HG02642 (cell line): ENCODE results near the gene USP7.
"Not testable (repeated sequence)": the region's sequence is repeated elsewhere in the genome, so short reads cannot be mapped to it uniquely, and the experiment has no call there.

ENCODE experiments used
- ATAC-seq: cut with Tn5 transposase; IDR thresholded peaks from one replicate; pipeline ENCODE4 v1.9.1; 2021; ENCODE audit warnings: mild to moderate bottlenecking; ENCODE audit not compliant: unreplicated experiment, poor library complexity

Gene USP7

GRCh38 chr16:8886593-8887430, 76.9 kb downstream of the USP7 start:
- ATAC-seq: no peak

DNA sequence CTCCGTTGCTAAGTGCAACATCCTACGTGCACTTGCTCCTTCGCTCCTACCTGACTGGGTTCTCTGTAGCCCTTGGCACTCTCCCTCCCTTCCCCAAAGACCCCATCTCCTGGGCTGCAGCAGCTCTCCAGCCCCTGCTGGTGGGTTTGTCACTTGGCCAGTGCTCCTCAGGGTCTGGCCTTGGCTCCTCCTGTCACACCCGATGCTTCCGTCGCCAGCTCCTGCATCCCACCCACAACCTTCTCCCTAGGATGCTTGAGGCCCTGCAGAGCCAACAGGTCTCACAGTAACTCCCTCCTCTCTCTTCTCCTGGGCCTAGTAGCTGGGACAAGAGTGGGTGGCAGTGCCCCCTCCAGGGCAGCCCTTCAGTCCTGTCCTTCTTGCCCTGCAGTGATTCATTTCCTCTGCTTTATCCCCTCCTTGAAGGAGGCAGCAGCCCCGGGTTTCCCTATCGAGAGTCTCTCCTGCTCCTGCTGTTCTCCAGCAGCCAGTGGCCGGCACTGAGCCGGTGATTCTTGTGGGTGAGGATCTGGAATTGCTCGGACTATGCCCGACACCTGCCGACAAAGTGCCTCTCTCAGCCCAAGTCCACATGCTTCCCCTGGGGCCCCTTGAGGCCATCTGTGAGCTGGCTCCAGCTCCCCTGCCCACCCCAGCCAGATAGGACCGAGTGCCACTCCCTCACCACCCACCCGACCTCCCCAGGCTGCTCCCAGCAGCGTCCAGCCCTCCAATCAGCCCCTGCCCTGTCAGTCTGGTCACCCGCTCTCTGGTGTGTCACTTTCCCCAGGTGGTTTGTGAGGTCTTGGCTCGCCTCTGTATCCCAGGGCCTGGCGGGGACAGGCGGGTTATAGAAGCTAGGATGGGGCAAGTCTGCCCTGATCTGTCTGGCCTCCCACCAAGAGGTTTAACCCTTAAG, 77.8 kb downstream of the USP7 start:
- ATAC-seq: no peak

- no peak for ATAC-seq
These were observed 80.9 kb downstream of the USP7 start for GRCh38 chr16:8882725-8883377.

GRCh38 chr16:8882041-8882617, 81.6 kb downstream of the USP7 start, which contains the start of gene LITAFD:
Gene LITAFD, plus strand, starts transcription at chr16:8882351. Its CDS starts 2,005 bp downstream, at chr16:8884356.
- ATAC-seq: no peak

DNA sequence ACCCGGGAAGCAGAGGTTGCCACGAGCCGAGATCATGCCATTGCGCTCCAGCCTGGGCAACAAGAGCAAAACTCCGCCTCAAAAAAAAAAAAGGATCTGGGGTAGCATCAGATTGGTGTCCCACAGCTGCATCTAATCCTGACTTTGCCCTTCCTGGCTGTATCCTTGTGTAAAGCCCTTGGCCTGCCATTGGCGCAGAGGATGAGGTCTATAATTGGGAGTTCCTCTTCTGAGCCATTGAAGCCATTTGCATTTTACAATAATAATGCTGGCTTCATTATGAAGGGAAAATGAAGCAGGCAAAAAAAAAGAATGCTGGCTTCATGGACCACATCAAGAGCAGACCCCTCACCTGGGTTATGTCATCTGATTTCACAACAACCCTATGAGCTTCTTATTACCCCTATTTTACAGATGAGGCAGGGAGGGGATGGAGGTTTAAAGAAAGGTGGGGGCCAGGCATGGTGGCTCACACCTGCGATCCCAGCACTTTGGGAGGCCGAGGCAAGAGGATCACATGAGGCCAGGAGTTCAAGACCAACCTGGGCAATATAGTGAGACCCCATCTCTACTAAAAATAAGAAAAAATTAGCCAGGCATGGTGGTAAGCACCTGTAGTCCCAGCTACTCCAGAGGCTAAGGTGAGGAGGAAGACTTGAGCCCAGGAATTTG, 82.7 kb downstream of the USP7 start:
- no peak for ATAC-seq

DNA sequence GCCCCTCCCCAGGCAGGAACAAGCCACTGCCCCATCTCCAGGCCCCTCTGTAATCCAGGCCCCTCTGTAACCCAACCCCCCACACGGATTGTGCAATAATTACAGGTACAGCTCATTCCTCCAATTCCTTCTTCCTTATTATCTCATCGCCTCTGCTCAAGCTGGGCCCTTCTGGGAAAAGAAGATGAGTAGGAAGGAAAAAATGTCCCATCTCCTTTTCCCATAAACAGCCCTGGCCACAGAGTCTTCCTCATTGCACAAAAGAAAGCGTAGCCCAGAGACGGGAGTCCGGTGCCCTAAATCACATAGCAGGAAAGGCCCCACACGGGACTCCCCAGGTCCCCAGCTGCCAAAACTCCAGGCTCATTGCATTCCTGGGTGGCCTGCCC, 85.2 kb downstream of the USP7 start:
- no peak for ATAC-seq

DNA sequence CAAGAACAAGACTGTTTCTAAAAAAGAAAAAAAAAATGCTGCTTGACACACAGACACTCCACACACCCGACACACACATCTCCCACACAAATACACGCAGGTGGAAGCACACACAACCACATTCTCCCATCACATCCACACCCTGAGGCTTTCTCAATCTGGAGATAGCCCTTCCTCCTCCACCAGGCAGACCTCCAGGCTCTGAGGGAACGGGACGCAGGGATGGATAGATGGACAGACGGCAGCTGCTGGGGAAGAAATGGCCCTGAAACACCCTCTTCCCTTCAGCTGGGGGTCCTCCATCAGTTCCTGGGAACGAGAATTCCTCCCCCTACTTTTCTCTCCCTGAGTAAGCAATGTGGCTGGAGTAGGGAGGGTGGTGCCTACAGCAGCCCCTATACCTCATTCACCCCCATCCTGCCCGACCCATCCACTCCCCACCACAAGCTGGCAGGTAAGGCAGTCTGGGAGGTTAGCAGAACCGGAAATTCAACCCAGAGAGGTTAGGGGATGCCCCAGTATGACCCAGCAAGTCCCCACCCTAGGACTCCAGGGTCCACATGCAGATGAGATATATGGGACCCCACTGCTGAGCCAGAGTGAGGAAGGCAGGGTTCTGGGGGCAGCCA, 85.7 kb downstream of the USP7 start:
- no peak for ATAC-seq

DNA sequence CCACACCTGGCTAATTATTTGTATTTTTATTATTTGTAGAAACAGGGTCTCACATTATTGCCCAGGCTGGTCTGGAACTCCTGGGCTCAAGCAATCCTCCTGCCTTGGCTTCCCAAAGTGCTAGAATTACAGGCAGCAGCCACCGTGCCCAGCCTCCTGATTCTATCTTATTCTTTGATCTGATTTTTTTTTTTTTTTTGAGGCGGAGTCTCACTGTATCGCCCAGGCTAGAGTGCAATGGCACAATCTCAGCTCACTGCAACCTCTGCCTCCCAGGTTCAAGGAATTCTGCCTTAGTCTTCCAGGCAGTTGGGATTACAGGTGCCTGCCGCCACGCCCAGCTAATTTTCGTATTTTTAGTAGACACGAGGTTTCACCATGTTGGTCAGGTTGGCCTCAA, 88.4 kb downstream of the USP7 start:
- ATAC-seq: not testable (repeated sequence)

GRCh38 chr16:8874388-8874787, 89.3 kb downstream of the USP7 start:
- ATAC-seq: no peak

DNA sequence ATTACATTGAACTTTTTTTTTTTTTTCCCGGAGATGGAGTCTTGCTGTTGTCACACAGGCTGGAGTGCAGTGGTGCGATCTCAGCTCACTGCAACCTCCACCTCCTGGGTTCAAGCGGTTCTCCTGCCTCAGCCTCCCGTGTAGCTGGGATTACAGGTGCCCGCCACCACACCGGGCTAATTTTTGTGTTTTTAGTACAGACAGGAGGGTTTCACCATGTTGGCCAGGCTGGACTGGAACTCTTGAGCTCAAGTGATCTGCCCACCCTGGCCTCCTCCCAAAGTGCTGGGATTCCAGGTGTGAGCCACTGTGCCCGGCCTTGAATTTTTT, 89.9 kb downstream of the USP7 start:
- not testable (repeated sequence) for ATAC-seq

DNA sequence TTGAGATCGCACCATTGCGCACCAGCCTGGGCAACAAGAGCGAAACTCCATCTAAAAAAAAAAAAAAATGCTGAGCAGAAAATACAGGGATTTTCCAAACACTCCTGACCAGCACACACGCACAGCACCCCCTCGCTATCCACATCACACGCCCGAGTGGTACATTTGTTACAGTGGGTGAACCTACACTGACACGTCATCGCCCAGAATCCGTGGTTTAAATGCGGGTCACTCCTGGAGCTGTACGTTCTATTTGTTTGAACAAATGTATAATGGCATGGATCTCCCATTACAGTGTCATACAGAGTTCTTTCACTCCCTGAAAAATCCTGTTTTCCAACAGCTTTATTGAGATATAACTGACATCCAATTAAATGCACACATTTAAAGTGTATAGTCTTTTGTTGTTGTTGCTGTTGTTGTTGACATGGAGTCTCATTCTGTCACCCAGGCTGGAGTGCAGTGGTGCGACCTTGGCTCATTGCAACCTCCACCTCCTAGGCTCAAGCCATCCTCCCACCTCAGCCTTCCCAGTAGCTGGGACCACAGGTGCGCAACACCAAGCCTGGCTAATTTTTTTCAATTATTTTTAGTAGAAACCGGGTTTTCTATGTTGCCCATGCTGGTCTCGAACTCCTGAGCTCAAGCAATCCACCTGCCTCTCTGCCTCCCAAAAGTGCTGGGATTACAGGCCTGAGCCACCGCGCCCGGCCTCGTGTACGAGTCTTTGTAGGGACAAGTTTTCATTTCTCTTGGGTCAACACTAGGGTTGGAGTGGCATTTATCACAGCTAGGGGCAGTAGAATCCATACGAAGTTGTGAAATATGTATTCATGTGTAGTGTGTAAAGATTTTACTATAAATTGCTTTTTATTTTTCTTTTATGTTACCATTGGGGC, 90.5 kb downstream of the USP7 start:
- ATAC-seq: no peak

DNA sequence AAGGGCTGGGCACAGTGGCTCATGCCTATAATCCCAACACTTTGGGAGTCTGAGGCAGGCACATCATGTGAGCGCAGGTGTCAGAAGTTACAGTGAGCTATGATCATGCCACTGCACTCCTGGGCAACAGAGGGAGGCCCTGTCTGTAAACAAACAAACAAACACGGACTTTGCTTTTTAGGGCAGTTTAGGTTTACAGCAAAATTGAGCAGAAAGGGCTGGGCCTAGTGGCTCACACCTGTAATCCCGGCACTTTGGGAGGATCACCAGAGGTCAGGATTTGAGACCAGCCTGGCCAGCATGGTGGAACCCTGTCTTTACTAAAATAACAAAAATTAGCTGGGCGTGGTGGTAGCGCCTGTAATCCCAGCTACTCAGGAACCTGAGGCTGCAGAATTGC, 91.6 kb downstream of the USP7 start:
- no peak for ATAC-seq

DNA sequence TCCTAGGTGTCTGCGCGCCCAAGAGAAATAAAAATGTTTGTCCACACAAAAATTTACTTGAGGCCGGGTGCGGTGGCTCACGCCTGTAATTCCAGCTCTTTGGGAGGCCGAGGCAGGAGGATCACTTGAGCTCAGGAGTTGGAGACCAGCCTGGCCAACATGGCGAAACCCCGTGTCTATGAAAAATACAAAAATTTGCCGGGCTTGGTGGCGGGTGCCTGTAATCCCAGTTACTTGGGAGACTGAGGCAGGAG, 93.8 kb downstream of the USP7 start:
- ATAC-seq: not testable (repeated sequence)

GRCh38 chr16:8869212-8869987, 94.3 kb downstream of the USP7 start:
- no peak for ATAC-seq

- ATAC-seq: peak; percentile 68
These were observed 95.1 kb downstream of the USP7 start, which contains the start of gene CARHSP1 for GRCh38 chr16:8868416-8869211. Gene CARHSP1, minus strand, starts transcription at chr16:8869006. Its CDS starts 9,678 bp downstream, at chr16:8859328.

DNA sequence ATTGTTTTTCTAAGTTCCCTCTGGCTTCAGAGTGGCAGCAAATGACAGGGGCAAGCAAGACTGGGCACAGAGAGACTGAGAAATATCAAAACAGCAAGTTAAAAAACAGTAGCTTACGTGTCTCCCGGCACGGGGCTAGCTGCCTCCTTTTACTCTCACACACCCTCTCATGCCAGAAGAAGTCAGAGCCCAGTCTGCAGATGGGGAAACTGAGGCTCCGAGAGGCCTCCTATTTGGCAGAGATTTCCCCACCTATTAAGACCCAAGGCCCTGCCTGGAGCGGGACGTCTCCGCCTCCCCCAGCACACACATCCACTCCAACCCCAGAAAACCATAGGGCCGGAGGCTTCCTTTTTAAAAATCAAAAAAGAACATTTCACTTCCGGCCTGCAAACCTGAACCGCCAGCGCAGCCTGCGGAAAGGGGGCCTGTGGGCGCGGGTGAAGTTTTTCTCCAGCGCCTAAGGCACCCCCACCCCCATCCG, 95.7 kb downstream of the USP7 start:
- ATAC-seq: no peak
